ENCODE data around the gene KIF26B.

DNA sequence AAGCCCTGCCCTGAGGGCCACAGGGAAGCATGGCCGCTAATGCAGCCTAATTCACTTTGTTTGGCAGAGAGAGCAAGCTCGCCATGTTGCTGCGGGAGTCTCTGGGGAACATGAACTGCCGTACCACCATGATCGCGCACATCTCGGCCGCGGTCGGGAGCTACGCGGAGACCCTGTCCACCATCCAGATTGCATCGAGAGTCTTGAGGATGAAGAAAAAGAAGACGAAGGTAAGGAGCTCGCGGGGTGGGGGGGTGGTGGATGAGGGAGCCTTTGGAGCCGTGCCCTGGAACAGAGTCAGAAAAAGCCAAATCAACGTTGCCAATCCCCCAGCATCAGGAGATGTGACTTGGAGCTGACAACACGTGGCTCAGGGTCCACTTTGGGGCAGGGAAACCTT is 529.4 kb downstream of the KIF26B start:
- TF ChIP-seq, protein P1, sequence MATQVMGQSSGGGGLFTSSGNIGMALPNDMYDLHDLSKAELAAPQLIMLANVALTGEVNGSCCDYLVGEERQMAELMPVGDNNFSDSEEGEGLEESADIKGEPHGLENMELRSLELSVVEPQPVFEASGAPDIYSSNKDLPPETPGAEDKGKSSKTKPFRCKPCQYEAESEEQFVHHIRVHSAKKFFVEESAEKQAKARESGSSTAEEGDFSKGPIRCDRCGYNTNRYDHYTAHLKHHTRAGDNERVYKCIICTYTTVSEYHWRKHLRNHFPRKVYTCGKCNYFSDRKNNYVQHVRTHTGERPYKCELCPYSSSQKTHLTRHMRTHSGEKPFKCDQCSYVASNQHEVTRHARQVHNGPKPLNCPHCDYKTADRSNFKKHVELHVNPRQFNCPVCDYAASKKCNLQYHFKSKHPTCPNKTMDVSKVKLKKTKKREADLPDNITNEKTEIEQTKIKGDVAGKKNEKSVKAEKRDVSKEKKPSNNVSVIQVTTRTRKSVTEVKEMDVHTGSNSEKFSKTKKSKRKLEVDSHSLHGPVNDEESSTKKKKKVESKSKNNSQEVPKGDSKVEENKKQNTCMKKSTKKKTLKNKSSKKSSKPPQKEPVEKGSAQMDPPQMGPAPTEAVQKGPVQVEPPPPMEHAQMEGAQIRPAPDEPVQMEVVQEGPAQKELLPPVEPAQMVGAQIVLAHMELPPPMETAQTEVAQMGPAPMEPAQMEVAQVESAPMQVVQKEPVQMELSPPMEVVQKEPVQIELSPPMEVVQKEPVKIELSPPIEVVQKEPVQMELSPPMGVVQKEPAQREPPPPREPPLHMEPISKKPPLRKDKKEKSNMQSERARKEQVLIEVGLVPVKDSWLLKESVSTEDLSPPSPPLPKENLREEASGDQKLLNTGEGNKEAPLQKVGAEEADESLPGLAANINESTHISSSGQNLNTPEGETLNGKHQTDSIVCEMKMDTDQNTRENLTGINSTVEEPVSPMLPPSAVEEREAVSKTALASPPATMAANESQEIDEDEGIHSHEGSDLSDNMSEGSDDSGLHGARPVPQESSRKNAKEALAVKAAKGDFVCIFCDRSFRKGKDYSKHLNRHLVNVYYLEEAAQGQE (IDR thresholded peaks at IDR 0.05; ENCODE audit: low read depth, low read length) = no peak
- TF ChIP-seq, protein P2, sequence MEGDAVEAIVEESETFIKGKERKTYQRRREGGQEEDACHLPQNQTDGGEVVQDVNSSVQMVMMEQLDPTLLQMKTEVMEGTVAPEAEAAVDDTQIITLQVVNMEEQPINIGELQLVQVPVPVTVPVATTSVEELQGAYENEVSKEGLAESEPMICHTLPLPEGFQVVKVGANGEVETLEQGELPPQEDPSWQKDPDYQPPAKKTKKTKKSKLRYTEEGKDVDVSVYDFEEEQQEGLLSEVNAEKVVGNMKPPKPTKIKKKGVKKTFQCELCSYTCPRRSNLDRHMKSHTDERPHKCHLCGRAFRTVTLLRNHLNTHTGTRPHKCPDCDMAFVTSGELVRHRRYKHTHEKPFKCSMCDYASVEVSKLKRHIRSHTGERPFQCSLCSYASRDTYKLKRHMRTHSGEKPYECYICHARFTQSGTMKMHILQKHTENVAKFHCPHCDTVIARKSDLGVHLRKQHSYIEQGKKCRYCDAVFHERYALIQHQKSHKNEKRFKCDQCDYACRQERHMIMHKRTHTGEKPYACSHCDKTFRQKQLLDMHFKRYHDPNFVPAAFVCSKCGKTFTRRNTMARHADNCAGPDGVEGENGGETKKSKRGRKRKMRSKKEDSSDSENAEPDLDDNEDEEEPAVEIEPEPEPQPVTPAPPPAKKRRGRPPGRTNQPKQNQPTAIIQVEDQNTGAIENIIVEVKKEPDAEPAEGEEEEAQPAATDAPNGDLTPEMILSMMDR (IDR thresholded peaks at IDR 0.05) = no peak
- TF ChIP-seq EZH2phosphoT487 (IDR thresholded peaks at IDR 0.05; ENCODE audit: borderline replicate concordance, low read depth) (no peak), EP300 (IDR thresholded peaks at IDR 0.05; ENCODE audit: borderline replicate concordance in 1 of 2, low read depth in 1 of 2, low read length in 1 of 2) (no peak; a peak in 1 of 4 replicates)
- TF ChIP-seq, protein P3, sequence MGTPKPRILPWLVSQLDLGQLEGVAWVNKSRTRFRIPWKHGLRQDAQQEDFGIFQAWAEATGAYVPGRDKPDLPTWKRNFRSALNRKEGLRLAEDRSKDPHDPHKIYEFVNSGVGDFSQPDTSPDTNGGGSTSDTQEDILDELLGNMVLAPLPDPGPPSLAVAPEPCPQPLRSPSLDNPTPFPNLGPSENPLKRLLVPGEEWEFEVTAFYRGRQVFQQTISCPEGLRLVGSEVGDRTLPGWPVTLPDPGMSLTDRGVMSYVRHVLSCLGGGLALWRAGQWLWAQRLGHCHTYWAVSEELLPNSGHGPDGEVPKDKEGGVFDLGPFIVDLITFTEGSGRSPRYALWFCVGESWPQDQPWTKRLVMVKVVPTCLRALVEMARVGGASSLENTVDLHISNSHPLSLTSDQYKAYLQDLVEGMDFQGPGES (IDR thresholded peaks at IDR 0.05; ENCODE audit: low read depth, low read length) = no peak

Data from SK-N-SH (cell line).